ENCODE measurements around the gene BPIFA1.

BPIFA1 gene

DNA sequence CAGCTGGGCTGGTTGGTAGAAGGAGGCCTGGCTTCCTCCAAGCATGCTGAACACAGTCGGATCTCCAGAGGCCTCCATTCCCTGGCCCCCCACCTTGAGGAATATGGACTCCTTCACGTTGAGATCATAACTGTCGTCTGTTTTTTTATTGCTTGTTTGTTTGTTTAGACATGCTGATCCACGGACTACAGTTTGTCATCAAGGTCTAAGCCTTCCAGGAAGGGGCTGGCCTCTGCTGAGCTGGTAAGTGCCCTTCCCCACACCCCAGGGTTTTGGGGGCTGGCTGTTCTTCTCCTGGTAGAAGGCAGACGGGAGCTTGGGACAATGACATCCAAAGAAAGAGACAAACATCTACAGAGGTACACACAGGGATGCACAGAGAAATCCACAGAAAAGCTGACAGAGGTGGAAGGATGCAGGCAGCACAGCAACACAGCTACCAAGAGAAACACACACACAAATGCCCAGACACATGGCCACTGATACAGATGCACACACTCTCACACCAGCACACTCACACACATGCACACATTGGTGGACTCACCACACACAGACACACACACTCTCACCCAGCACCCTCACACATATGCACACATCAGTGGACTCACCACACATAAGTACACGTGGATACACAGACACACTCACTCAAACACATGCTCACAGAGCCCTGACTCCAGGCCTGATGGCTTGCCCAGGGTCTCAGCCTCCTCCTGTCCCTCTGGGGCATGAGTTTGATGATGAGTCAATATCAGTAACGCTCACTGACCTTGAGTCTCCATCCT lies 6.7 kb downstream of the BPIFA1 start:
- no peak for TF ChIP-seq ARNT (IDR thresholded peaks at IDR 0.05)
- TF ChIP-seq, protein P1, sequence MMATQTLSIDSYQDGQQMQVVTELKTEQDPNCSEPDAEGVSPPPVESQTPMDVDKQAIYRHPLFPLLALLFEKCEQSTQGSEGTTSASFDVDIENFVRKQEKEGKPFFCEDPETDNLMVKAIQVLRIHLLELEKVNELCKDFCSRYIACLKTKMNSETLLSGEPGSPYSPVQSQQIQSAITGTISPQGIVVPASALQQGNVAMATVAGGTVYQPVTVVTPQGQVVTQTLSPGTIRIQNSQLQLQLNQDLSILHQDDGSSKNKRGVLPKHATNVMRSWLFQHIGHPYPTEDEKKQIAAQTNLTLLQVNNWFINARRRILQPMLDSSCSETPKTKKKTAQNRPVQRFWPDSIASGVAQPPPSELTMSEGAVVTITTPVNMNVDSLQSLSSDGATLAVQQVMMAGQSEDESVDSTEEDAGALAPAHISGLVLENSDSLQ (IDR thresholded peaks at IDR 0.05): no peak
- TF ChIP-seq SUZ12 (IDR thresholded peaks at IDR 0.05): no peak
- no peak for TF ChIP-seq HDGF (IDR thresholded peaks at IDR 0.05; ENCODE audit: borderline replicate concordance)
- TF ChIP-seq BHLHE40 (IDR thresholded peaks at IDR 0.05; ENCODE audit: borderline replicate concordance): no peak
- no peak for TF ChIP-seq TARDBP (IDR thresholded peaks at IDR 0.05)
- no peak for DNase-seq (ENCODE audit: extremely low spot score)
- CTCF ChIA-PET: no interaction called here
- POLR2A ChIA-PET: no interaction called here

DNA sequence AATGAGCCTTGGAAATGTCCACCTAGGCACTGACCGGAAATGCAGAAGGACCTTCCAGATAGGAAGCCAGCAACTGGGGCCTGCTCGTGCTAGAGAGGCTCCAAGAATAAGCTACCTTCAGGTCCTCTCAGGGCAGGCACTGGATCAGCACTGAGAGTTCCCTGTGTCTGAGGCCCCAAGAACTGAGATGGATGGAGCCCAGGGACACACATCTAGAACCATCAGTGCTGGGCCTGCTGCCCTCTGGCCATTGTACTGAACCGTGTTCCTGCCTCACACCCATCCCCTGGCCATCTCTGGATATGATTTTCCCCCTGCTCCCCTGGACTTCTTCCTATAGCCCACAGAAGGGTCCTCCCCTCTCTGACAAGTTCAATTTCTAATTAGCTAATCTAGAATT lies 10.3 kb downstream of the BPIFA1 start:
- CTCF ChIA-PET: no interaction called here
- POLR2A ChIA-PET: no interaction called here
- DNase-seq (ENCODE audit: extremely low spot score): no peak
- TF ChIP-seq ELF4 (IDR thresholded peaks at IDR 0.05): no peak
- TF ChIP-seq ZNF384 (IDR thresholded peaks at IDR 0.05): no peak
- no peak for TF ChIP-seq FOXM1 (IDR thresholded peaks at IDR 0.05; ENCODE audit: borderline replicate concordance)
- TF ChIP-seq FOXK2 (IDR thresholded peaks at IDR 0.05): no peak
- TF ChIP-seq HDGF (IDR thresholded peaks at IDR 0.05; ENCODE audit: borderline replicate concordance): no peak
- no peak for TF ChIP-seq CTBP1 (IDR thresholded peaks at IDR 0.05; ENCODE audit: borderline replicate concordance)
- TF ChIP-seq LEF1 (IDR thresholded peaks at IDR 0.05; ENCODE audit: borderline replicate concordance): no peak
- no peak for TF ChIP-seq ARNT (IDR thresholded peaks at IDR 0.05)
- TF ChIP-seq, protein P1 (IDR thresholded peaks at IDR 0.05): no peak
- no peak for TF ChIP-seq L3MBTL2 (conservative IDR thresholded peaks at IDR 0.05)
- no peak for TF ChIP-seq NFRKB (IDR thresholded peaks at IDR 0.05)
- TF ChIP-seq SP1 (IDR thresholded peaks at IDR 0.05): no peak

DNA sequence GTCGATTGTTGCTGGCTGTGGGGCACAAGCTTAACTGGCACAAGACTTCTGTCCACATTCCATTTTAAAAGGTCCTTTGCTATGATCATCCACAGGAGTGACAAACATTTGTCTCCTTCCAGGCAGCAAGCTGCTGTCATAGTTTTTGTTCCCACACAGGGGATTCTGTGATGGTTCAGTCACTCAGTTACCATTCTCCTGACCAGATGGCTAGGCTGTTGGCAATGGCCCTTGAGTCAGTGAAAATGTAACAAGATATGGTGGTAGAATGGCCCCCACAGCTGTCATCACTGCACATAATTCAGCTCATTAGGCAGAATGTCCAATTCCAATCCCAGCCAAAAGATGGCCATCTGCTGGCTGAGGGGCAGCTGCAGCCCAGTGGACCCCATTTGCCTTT lies 13.7 kb downstream of the BPIFA1 start:
- TF ChIP-seq HDGF (IDR thresholded peaks at IDR 0.05; ENCODE audit: borderline replicate concordance) (no peak), CTBP1 (IDR thresholded peaks at IDR 0.05; ENCODE audit: borderline replicate concordance) (no peak), FOXA1 (IDR thresholded peaks at IDR 0.05) (no peak), BHLHE40 (IDR thresholded peaks at IDR 0.05; ENCODE audit: borderline replicate concordance) (no peak), SP1 (IDR thresholded peaks at IDR 0.05) (no peak), NFRKB (IDR thresholded peaks at IDR 0.05) (no peak), ZNF384 (IDR thresholded peaks at IDR 0.05) (no peak), FOXM1 (IDR thresholded peaks at IDR 0.05; ENCODE audit: borderline replicate concordance) (no peak), TARDBP (IDR thresholded peaks at IDR 0.05) (no peak), SUZ12 (IDR thresholded peaks at IDR 0.05) (no peak), LEF1 (IDR thresholded peaks at IDR 0.05; ENCODE audit: borderline replicate concordance) (no peak), FOXK2 (IDR thresholded peaks at IDR 0.05) (no peak), ARNT (IDR thresholded peaks at IDR 0.05) (no peak), ELF4 (IDR thresholded peaks at IDR 0.05) (no peak), L3MBTL2 (conservative IDR thresholded peaks at IDR 0.05) (no peak)
- TF ChIP-seq, protein P1 (IDR thresholded peaks at IDR 0.05): no peak
- DNase-seq (ENCODE audit: extremely low spot score): no peak
- ChIA-PET CTCF (no interaction called here), POLR2A (no interaction called here)

DNA sequence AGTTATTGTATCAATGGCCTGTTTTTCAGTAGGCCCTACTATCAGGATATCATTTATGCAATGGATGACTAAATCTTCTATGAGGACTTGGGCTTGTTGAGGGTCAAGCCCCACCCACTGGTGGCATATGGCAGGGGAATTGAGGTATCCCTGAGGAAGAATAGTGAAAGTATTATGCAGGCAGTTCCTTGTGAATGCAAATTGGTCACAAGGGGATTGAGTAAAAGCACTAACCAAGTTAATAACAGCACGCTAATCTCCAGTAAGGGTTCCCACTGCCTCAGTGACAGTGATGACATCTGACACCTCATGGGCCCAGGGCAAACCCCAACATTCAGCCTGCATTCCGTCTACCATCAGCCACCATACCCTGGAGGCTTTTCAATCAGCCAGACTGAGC lies 14.9 kb downstream of the BPIFA1 start:
- ChIA-PET POLR2A (interaction anchor here (0.7 kb wide), 1 partner anchor 38 kb away, joined by 3 read pairs; no protein-coding TSS in a partner anchor), CTCF (no interaction called here)
- DNase-seq (ENCODE audit: extremely low spot score): no peak
- TF ChIP-seq FOXA1 (IDR thresholded peaks at IDR 0.05) (no peak), FOXK2 (IDR thresholded peaks at IDR 0.05) (no peak), SP1 (IDR thresholded peaks at IDR 0.05) (no peak), ARNT (IDR thresholded peaks at IDR 0.05) (no peak), BHLHE40 (IDR thresholded peaks at IDR 0.05; ENCODE audit: borderline replicate concordance) (no peak), HDGF (IDR thresholded peaks at IDR 0.05; ENCODE audit: borderline replicate concordance) (no peak), SUZ12 (IDR thresholded peaks at IDR 0.05) (no peak), LEF1 (IDR thresholded peaks at IDR 0.05; ENCODE audit: borderline replicate concordance) (no peak), FOXM1 (IDR thresholded peaks at IDR 0.05; ENCODE audit: borderline replicate concordance) (no peak), TARDBP (IDR thresholded peaks at IDR 0.05) (no peak), ZNF384 (IDR thresholded peaks at IDR 0.05) (no peak), ELF4 (IDR thresholded peaks at IDR 0.05) (no peak), NFRKB (IDR thresholded peaks at IDR 0.05) (no peak), L3MBTL2 (conservative IDR thresholded peaks at IDR 0.05) (no peak), CTBP1 (IDR thresholded peaks at IDR 0.05; ENCODE audit: borderline replicate concordance) (no peak)
- TF ChIP-seq, protein P1 (IDR thresholded peaks at IDR 0.05): no peak

DNA sequence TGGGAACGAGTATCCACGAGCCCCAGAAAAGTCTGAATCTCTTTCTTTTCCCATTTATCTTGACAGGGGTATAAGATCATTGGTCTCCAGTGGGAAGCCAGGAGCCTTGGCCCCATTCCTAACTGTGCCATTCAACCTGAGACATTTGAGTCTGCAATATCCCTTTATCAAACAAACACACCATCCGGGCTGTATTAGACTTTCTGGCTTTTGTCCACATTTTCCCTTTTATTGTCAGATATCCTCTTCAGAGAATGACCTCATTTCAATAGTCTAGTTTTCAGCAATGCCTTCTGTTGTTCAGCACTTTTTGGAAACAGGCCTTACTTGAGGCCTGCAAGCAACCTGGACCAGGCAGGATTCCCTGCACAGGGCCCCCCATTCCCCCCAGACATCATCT lies 15.7 kb downstream of the BPIFA1 start:
- ChIA-PET POLR2A (no interaction called here), CTCF (no interaction called here)
- no peak for DNase-seq (ENCODE audit: extremely low spot score)
- TF ChIP-seq TARDBP (IDR thresholded peaks at IDR 0.05) (no peak), L3MBTL2 (conservative IDR thresholded peaks at IDR 0.05) (no peak), FOXA1 (IDR thresholded peaks at IDR 0.05) (no peak), BHLHE40 (IDR thresholded peaks at IDR 0.05; ENCODE audit: borderline replicate concordance) (no peak), ARNT (IDR thresholded peaks at IDR 0.05) (no peak), FOXM1 (IDR thresholded peaks at IDR 0.05; ENCODE audit: borderline replicate concordance) (no peak), LEF1 (IDR thresholded peaks at IDR 0.05; ENCODE audit: borderline replicate concordance) (no peak), HDGF (IDR thresholded peaks at IDR 0.05; ENCODE audit: borderline replicate concordance) (no peak), SUZ12 (IDR thresholded peaks at IDR 0.05) (no peak)
- TF ChIP-seq, protein P1 (IDR thresholded peaks at IDR 0.05): no peak

All from HEK293T (cell line).